ENCODE data around the gene MAN1C1. TPM values are rescaled to one million over a fixed set of nuclear protein-coding genes. Genes with fewer than 3 reads are reported as not detected.

The MAN1C1 gene
- total and polyA plus RNA-seq, 9 of the 15 experiments (the other 6 are each of a cell fraction or from before 2014, with no cell fraction given), result 0.04 to 0.44 (median 0.10) TPM; not detected in 3

DNA sequence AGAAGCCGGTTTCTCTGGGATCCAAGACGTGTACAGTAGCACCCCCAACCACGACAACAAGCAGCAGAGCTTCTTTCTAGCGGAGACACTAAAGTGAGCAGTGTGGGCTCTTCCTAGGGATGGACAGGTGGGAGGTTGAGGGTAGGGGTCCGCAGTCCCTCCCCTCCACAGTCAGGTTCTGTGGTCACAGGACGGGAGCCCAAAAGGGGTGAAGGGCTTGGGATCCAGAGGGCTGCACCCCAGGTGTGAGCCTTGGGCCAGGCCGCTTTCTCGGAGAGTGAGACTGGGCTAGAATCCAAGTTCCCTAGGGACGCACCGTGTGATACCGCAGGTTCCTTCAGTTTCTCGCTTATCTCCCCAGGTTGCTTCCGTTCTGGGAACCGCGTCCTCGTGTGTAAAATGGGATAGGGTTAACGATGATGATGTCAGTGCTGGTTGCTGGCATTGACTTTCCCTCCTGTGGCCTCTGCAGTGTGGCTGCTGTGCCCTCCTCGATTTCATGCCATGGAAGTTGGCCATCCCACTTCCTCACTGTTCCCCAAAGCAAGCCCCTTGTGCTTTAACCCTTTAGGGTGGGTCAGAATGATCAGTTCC, 166.1 kb downstream of the MAN1C1 start (continued):
- peak; percentile 25 for TF ChIP-seq E2F8 (IDR thresholded peaks at IDR 0.05; ENCODE audit: low read depth, partially characterized antibody)
- TF ChIP-seq ZNF512 (tag; IDR thresholded peaks at IDR 0.05), result no peak
- TF ChIP-seq NELFE (IDR thresholded peaks at IDR 0.05; ENCODE audit: insufficient read depth, insufficient read length), result no peak
- TF ChIP-seq ZKSCAN8 (CRISPR knock-in tag; IDR thresholded peaks at IDR 0.05), result no peak
- no peak for TF ChIP-seq ZNF592 (IDR thresholded peaks at IDR 0.05)
- TF ChIP-seq ATF6 (CRISPR knock-in tag; IDR thresholded peaks at IDR 0.05), result no peak
- TF ChIP-seq THRAP3 (IDR thresholded peaks at IDR 0.05; ENCODE audit: borderline replicate concordance), result no peak
- TF ChIP-seq ZNF778 (CRISPR knock-in tag; IDR thresholded peaks at IDR 0.05), result no peak
- TF ChIP-seq HNRNPK (IDR thresholded peaks at IDR 0.05; ENCODE audit: low read depth, low read length, poor library complexity, severe bottlenecking), result no peak
- peak; percentile 45; the same call in 1 of the 2 replicates for TF ChIP-seq TRIM28 (IDR thresholded peaks at IDR 0.05)
- no peak for TF ChIP-seq TCF7 (IDR thresholded peaks at IDR 0.05; ENCODE audit: borderline replicate concordance)
- TF ChIP-seq KAT8 (IDR thresholded peaks at IDR 0.05; ENCODE audit: low read depth), result no peak
- TF ChIP-seq MTA1 (IDR thresholded peaks at IDR 0.05; ENCODE audit: borderline replicate concordance), result peak; percentile 82; the same call in 1 of the 2 replicates
- TF ChIP-seq SPI1 (IDR thresholded peaks at IDR 0.05; ENCODE audit: borderline replicate concordance, low read depth, low read length), result peak; percentile 56; the same call in 1 of the 2 replicates
- TF ChIP-seq ZNF584 (CRISPR knock-in tag; IDR thresholded peaks at IDR 0.05; ENCODE audit: low read depth), result peak; percentile 70; the same call in 1 of the 2 replicates
